Endodermal cell (in vitro differentiated cells): ENCODE results near the gene CDC45. TPM values are rescaled to one million over a fixed set of nuclear protein-coding genes. Genes with fewer than 3 reads are reported as not detected.

Experiments
- DNase-seq: peaks from one replicate; pipeline ENCODE4 v3.0.0-alpha.2; 2017
- H3K27ac ChIP-seq: 2 replicates; pipeline ENCODE4 v1.5.1; 2013; ENCODE audit warnings: mild to moderate bottlenecking, low read depth, low read length, moderate library complexity
- H3K27me3 ChIP-seq: 2 replicates; pipeline ENCODE4 v1.6.1; 2013; ENCODE audit warnings: mild to moderate bottlenecking, low read length, moderate library complexity; ENCODE audit not compliant: insufficient read depth, control insufficient read depth, poor library complexity, severe bottlenecking
- H3K36me3 ChIP-seq: 2 replicates; pipeline ENCODE4 v1.7.0; 2013; ENCODE audit warnings: mild to moderate bottlenecking, low read length, moderate library complexity; ENCODE audit not compliant: control insufficient read depth, insufficient read depth
- H3K4me1 ChIP-seq: one replicate; pipeline ENCODE4 v1.7.0; 2013; ENCODE audit warnings: low read length; ENCODE audit not compliant: control insufficient read depth, insufficient read depth
- H3K4me3 ChIP-seq: 2 replicates; pipeline ENCODE4 v1.5.1; 2013; ENCODE audit warnings: mild to moderate bottlenecking, low read length, moderate library complexity
- H3K9ac ChIP-seq: 2 replicates; pipeline ENCODE4 v1.6.1; 2013; ENCODE audit warnings: mild to moderate bottlenecking, low read length, moderate library complexity; ENCODE audit not compliant: poor library complexity, severe bottlenecking; ENCODE audit errors: extremely low read depth
- H3K9me3 ChIP-seq: 2 replicates; pipeline ENCODE4 v1.6.1; 2013; ENCODE audit warnings: mild to moderate bottlenecking, low read length, moderate library complexity; ENCODE audit not compliant: control insufficient read depth
- H3K27ac Mint-ChIP-seq: 2 replicates; pipeline ENCODE4 v1.8.0; 2020; ENCODE audit warnings: mixed read lengths
- H3K27me3 Mint-ChIP-seq: 2 replicates; pipeline ENCODE4 v1.8.0; 2021; ENCODE audit warnings: mild to moderate bottlenecking, mixed read lengths; ENCODE audit not compliant: insufficient read depth
- H3K36me3 Mint-ChIP-seq: 2 replicates; pipeline ENCODE4 v1.8.0; 2020; ENCODE audit warnings: low read depth, mixed read lengths
- H3K4me1 Mint-ChIP-seq: 2 replicates; pipeline ENCODE4 v1.8.0; 2020; ENCODE audit warnings: mixed read lengths
- H3K4me3 Mint-ChIP-seq: 2 replicates; pipeline ENCODE4 v1.8.0; 2020; ENCODE audit warnings: mild to moderate bottlenecking, moderate library complexity, mixed read lengths
- H3K9me3 Mint-ChIP-seq: 2 replicates; pipeline ENCODE4 v1.8.0; 2020; ENCODE audit warnings: mild to moderate bottlenecking, mixed read lengths
- WGBS, 2 experiments: methylation state at CpG; one replicate each; pipeline versions ENCODE4 v1.1.5 to v1.1.7; 2013; ENCODE audit warnings: missing lambda C conversion rate in 2 of 2, mixed read lengths in 1 of 2; ENCODE audit not compliant: insufficient coverage in 1 of 2, insufficient read length in 1 of 2; 5-methylcytosine and 5-hydroxymethylcytosine counted together
- total RNA-seq, 2 donors: library from RNA; stranded (reverse); fragmentation: NEBNext Ultra II Directional in 1 of 2; extraction: Animal tissue kit (Norgen Biotek cat#: 25700) in 1 of 2; gene quantifications; 2 replicates in 1 of 2; 3 replicates in 1 of 2; pipeline ENCODE4 v1.2.1, GENCODE V29; 2021
- TF ChIP-seq, protein P1 (sequence below): fragments of 200-600 bp; sonication (generic); conservative IDR thresholded peaks from 2 replicates; pipeline ENCODE4 v1.5.0; 2021; ENCODE audit warnings: antibody characterized with exemption, mild to moderate bottlenecking

CDC45 gene
- total RNA-seq, 2 donors from 2014 or later: 30.3 to 31.2 TPM

DNA sequence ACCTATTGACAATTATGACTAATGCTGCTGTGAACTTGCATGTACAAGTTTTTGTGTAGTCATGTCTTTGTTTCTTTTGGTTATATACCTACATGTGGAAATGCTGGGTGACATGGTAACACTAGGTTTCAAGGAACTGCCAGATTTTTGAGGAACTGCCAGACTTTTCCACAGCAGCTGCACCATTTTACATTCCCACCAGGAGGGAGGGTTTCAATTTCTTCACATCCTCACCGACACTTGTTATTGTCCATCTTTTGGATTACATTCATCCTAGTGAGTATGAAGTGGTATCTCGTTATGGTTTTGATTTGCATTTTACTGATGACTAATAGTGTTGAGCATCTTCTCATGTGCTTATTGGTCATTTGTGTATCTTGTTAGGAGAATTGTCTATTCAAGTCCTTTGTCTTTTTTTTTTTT lies 31.2 kb downstream of the CDC45 start:
- H3K27me3 Mint-ChIP-seq: no peaks in the 10 kb centered on the region
- peaks cover 40% of the 10 kb centered on the region for H3K36me3 Mint-ChIP-seq
- no peak for DNase-seq
- H3K9me3 Mint-ChIP-seq: no peaks in the 10 kb centered on the region
- H3K4me1 ChIP-seq: no peaks in the 10 kb centered on the region
- H3K27me3 ChIP-seq: no peaks in the 10 kb centered on the region
- TF ChIP-seq, protein P1, sequence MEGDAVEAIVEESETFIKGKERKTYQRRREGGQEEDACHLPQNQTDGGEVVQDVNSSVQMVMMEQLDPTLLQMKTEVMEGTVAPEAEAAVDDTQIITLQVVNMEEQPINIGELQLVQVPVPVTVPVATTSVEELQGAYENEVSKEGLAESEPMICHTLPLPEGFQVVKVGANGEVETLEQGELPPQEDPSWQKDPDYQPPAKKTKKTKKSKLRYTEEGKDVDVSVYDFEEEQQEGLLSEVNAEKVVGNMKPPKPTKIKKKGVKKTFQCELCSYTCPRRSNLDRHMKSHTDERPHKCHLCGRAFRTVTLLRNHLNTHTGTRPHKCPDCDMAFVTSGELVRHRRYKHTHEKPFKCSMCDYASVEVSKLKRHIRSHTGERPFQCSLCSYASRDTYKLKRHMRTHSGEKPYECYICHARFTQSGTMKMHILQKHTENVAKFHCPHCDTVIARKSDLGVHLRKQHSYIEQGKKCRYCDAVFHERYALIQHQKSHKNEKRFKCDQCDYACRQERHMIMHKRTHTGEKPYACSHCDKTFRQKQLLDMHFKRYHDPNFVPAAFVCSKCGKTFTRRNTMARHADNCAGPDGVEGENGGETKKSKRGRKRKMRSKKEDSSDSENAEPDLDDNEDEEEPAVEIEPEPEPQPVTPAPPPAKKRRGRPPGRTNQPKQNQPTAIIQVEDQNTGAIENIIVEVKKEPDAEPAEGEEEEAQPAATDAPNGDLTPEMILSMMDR: no peak
- H3K9me3 ChIP-seq: no peaks in the 10 kb centered on the region
- no peaks in the 10 kb centered on the region for H3K4me1 Mint-ChIP-seq
- no peak overlapping the region for H3K9ac ChIP-seq
- H3K27ac Mint-ChIP-seq: no peak overlapping the region
- WGBS, 2 experiments: 94 to 100% methylated on average over 1 to 2 of the region's 2 CpGs
- no peak overlapping the region for H3K4me3 ChIP-seq
- peaks cover 28% of the 10 kb centered on the region for H3K36me3 ChIP-seq
- H3K4me3 Mint-ChIP-seq: no peak overlapping the region
- H3K27ac ChIP-seq: no peak overlapping the region

DNA sequence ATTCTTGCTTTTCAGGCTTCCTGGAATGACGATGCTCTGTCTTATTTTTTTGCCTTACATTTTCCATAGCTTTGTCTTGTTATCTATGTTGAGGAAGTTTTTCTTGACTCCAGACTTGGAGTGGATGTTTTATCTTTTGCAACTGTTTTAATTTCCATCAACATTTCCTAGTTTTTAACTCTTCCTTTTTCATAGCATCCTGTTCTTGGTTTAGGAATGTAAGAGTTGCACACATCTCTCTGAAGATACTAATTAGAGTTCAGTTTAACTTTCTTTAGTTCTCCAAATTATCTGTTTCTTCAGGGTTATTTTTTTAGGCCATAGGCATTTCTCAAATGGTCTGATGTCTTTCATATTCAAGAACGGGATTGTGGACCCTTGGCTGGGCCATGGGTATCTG lies 34.1 kb downstream of the CDC45 start:
- Mint-ChIP-seq H3K4me3 (no peak overlapping the region), H3K27ac (no peak overlapping the region), H3K4me1 (no peaks in the 10 kb centered on the region), H3K36me3 (peaks cover 42% of the 10 kb centered on the region), H3K9me3 (no peaks in the 10 kb centered on the region), H3K27me3 (no peaks in the 10 kb centered on the region)
- H3K4me1 ChIP-seq: no peaks in the 10 kb centered on the region
- no peak for DNase-seq
- 77 to 100% methylated on average over 1 of the region's 2 CpGs for WGBS, 2 experiments
- H3K36me3 ChIP-seq: peaks cover 30% of the 10 kb centered on the region
- no peaks in the 10 kb centered on the region for H3K27me3 ChIP-seq
- H3K4me3 ChIP-seq: no peak overlapping the region
- H3K9ac ChIP-seq: no peak overlapping the region
- TF ChIP-seq, protein P1: no peak
- H3K27ac ChIP-seq: peak overlapping the region; percentile 87
- H3K9me3 ChIP-seq: no peaks in the 10 kb centered on the region

DNA sequence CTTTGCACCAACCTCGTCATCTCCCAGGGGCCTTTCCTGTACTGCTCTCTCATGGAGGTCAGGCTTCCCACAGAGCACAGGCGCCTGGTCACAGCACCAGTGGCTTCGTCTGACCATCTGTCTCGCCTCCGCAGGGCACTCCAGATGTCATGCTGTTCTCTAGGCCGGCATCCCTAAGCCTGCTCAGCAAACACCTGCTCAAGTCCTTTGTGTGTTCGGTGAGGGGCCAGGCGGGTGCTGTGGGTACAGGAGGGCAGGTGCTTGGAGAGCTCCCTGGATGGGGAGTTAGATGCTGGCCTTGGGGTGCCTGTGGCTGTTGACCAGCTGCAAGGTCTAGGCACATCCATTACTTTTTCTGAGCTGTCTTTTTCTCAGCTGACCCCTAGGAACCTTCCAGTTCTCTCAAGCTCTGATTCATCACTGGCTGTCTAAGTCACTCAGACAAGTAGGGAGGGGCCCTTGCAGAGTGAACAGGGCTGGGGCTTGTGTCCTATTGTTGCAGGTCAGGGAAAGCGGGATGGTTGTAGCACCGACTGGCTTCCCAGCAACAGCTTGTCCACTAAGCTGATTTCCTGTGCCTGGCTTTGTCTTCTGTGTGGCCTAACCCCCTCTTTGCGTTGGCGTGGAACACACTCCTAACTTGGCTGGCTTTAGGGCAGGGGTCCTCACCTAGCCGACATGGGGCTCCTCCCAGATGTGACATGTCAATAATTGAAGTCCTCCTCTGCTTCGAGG lies 35.3 kb downstream of the CDC45 start:
- Mint-ChIP-seq H3K4me1 (no peaks in the 10 kb centered on the region), H3K4me3 (no peak overlapping the region), H3K9me3 (no peaks in the 10 kb centered on the region), H3K27me3 (no peaks in the 10 kb centered on the region), H3K27ac (no peak overlapping the region), H3K36me3 (peaks cover 37% of the 10 kb centered on the region)
- no peaks in the 10 kb centered on the region for H3K4me1 ChIP-seq
- TF ChIP-seq, protein P1: no peak
- H3K9ac ChIP-seq: no peak overlapping the region
- H3K4me3 ChIP-seq: no peak overlapping the region
- no peaks in the 10 kb centered on the region for H3K9me3 ChIP-seq
- peaks cover 30% of the 10 kb centered on the region for H3K36me3 ChIP-seq
- H3K27ac ChIP-seq: peak overlapping the region; percentile 87
- no peaks in the 10 kb centered on the region for H3K27me3 ChIP-seq
- WGBS, 2 experiments: 93 to 95% methylated on average over 11 to 14 of the region's 14 CpGs
- DNase-seq: peak; percentile 41
